ENCODE measurements around the gene RMDN3.

The RMDN3 gene

GRCh38 chr15:40754883-40755811, at the start of gene RMDN3:
Gene RMDN3 (minus strand): TSS chr15:40755254. CDS start chr15:40754783, 471 bp downstream.
- peak; percentile 97 for DNase-seq

GRCh38 chr15:40803688-40804087, 48.6 kb upstream of the RMDN3 start:
- DNase-seq = no peak

GRCh38 chr15:40803076-40803475, 48.0 kb upstream of the RMDN3 start:
- no peak for DNase-seq

GRCh38 chr15:40799523-40799922, 44.5 kb upstream of the RMDN3 start:
- DNase-seq = no peak

GRCh38 chr15:40796512-40796911, 41.5 kb upstream of the RMDN3 start:
- no peak for DNase-seq

GRCh38 chr15:40796041-40796440, 41.0 kb upstream of the RMDN3 start:
- DNase-seq = no peak

- peak; percentile 74 for DNase-seq
Measured at GRCh38 chr15:40793216-40793989, 38.3 kb upstream of the RMDN3 start.

GRCh38 chr15:40792394-40792793, 37.3 kb upstream of the RMDN3 start:
- no peak for DNase-seq

GRCh38 chr15:40790718-40791117, 35.7 kb upstream of the RMDN3 start:
- no peak for DNase-seq

GRCh38 chr15:40789999-40790398, 34.9 kb upstream of the RMDN3 start:
- no peak for DNase-seq

GRCh38 chr15:40789119-40789518, 34.1 kb upstream of the RMDN3 start:
- DNase-seq = no peak

- no peak for DNase-seq
Measured at GRCh38 chr15:40787991-40788390, 32.9 kb upstream of the RMDN3 start.

- peak; percentile 44 for DNase-seq
Measured at GRCh38 chr15:40787344-40787841, 32.3 kb upstream of the RMDN3 start.

- no peak for DNase-seq
Measured at GRCh38 chr15:40785814-40786213, 30.8 kb upstream of the RMDN3 start.

- DNase-seq = no peak
Measured at GRCh38 chr15:40785164-40785563, 30.1 kb upstream of the RMDN3 start.

- peak; percentile 82 for DNase-seq
Measured at GRCh38 chr15:40782609-40783227, 27.7 kb upstream of the RMDN3 start.

- DNase-seq = peak; percentile 65
Measured at GRCh38 chr15:40776537-40777141, 21.6 kb upstream of the RMDN3 start.

GRCh38 chr15:40775740-40776536, 20.9 kb upstream of the RMDN3 start:
- no peak for DNase-seq

GRCh38 chr15:40775007-40775406, 20.0 kb upstream of the RMDN3 start:
- no peak for DNase-seq

GRCh38 chr15:40773902-40774301, 18.8 kb upstream of the RMDN3 start:
- no peak for DNase-seq

GRCh38 chr15:40773496-40773895, 18.4 kb upstream of the RMDN3 start:
- DNase-seq = no peak

- DNase-seq = no peak
Measured at GRCh38 chr15:40772014-40772413, 17.0 kb upstream of the RMDN3 start.

All from activated CD4-positive, alpha-beta T cell treated with anti-CD3 and anti-CD28 coated beads, Interleukin-2, Interleukin-6, amounts not matched to agents 100 ng/mL and 50 ng/mL, durations not matched to agents 16 hours and 8 hours (primary cell).